Measurements from ENCODE around the gene SIGLEC8. TPM values are rescaled to one million over a fixed set of nuclear protein-coding genes. Genes with fewer than 3 reads are reported as not detected.

Gene SIGLEC8
- total and polyA plus RNA-seq, 9 of the 15 experiments (the other 6 are each of a cell fraction or from before 2014, with no cell fraction given): 0.04 to 0.65 (median 0.39) TPM

- ChIA-PET CTCF (ENCODE audit: low intra/inter-chr PET ratio) (interaction anchor here (0.8 kb wide), 1 partner anchor 226 kb away, joined by 3 read pairs; no protein-coding TSS in a partner anchor), POLR2A (no interaction called here)
- no peaks in the 10 kb centered on the region for H3K36me3 ChIP-seq (ENCODE audit: control insufficient read depth, insufficient read depth, low read length)
- WGBS (ENCODE audit: insufficient coverage, low coverage, missing lambda C conversion rate): 13% methylated on average over 3 of the region's 3 CpGs
- no peak overlapping the region for H3K4me3 ChIP-seq
- peaks cover 4 to 5% of the 10 kb centered on the region in 2 experiments; a peak in 3 of 5 replicates for H3K4me1 ChIP-seq (replicated peaks in 1 of 2; ENCODE audit: control insufficient read depth in 2 of 2, insufficient read depth in 2 of 2, low read length in 2 of 2)
- ATAC-seq (no peak), FAIRE-seq (no peak), DNase-seq (ENCODE audit: extremely low read depth in 1 of 4, low spot score in 3 of 4) (no peak)
- no TSS peak for BruUV-seq (replicated peaks)
- no peak overlapping the region for H2AFZ ChIP-seq (ENCODE audit: low read depth, low read length)
- H3K9me3 ChIP-seq (replicated peaks; ENCODE audit: control insufficient read depth, insufficient read depth, low read depth, low read length): no peaks in the 10 kb centered on the region; the same call in 1 of the 2 replicates
- in situ Hi-C loops (cut with MboI): no loop called here
- H3K27me3 ChIP-seq (ENCODE audit: control insufficient read depth in 2 of 2, insufficient read depth in 2 of 2, low read length in 2 of 2): no peaks in the 10 kb centered on the region
- H4K20me1 ChIP-seq (replicated peaks; ENCODE audit: control insufficient read depth, insufficient read depth, low read length): no peaks in the 10 kb centered on the region
- no peak overlapping the region for H3K27ac ChIP-seq (ENCODE audit: extremely low read depth, low read depth, low read length)
- H3K79me2 ChIP-seq (ENCODE audit: control insufficient read depth, insufficient read depth, low read length): no peaks in the 10 kb centered on the region
- TF ChIP-seq CEBPG (CRISPR knock-in tag; IDR thresholded peaks at IDR 0.05) (no peak), CEBPG (tag; conservative IDR thresholded peaks at IDR 0.05 in 1 of 2, IDR thresholded peaks at IDR 0.05 in 1 of 2) (peak; percentile 23 to 53; a peak in 3 of 4 replicates), ZNF121 (CRISPR knock-in tag; conservative IDR thresholded peaks at IDR 0.05) (no peak), CEBPB (tag; IDR thresholded peaks at IDR 0.05) (peak; percentile 85), HIVEP1 (CRISPR knock-in tag; IDR thresholded peaks at IDR 0.05) (no peak), ARID2 (IDR thresholded peaks at IDR 0.05) (no peak)
- intact Hi-C loops (cut with micrococcal nuclease): no loop called here
- no peak overlapping the region for H3K4me2 ChIP-seq (ENCODE audit: insufficient read depth, low read length)
- no peak overlapping the region for H3K9ac ChIP-seq (ENCODE audit: insufficient read depth in 1 of 2, low read depth in 2 of 2, low read length in 2 of 2)
- no peaks in the 10 kb centered on the region for H3K9me1 ChIP-seq (ENCODE audit: control insufficient read depth, insufficient read depth, low read length)
Observed at GRCh38 chr19:51431124-51431523, 27.1 kb downstream of the SIGLEC8 start.

GRCh38 chr19:51430221-51430620 is 28.0 kb downstream of the SIGLEC8 start:
- Histone ChIP-seq H3K4me2 (ENCODE audit: insufficient read depth, low read length) (no peak overlapping the region), H3K27me3 (ENCODE audit: control insufficient read depth in 2 of 2, insufficient read depth in 2 of 2, low read length in 2 of 2) (no peaks in the 10 kb centered on the region), H3K4me3 (no peak overlapping the region), H3K27ac (ENCODE audit: extremely low read depth, low read depth, low read length) (no peak overlapping the region), H2AFZ (ENCODE audit: low read depth, low read length) (no peak overlapping the region), H3K79me2 (ENCODE audit: control insufficient read depth, insufficient read depth, low read length) (no peaks in the 10 kb centered on the region), H3K9ac (ENCODE audit: insufficient read depth in 1 of 2, low read depth in 2 of 2, low read length in 2 of 2) (no peak overlapping the region), H3K4me1 (replicated peaks in 1 of 2; ENCODE audit: control insufficient read depth in 2 of 2, insufficient read depth in 2 of 2, low read length in 2 of 2) (peaks cover 4 to 5% of the 10 kb centered on the region in 2 experiments; a peak in 3 of 5 replicates), H4K20me1 (replicated peaks; ENCODE audit: control insufficient read depth, insufficient read depth, low read length) (no peaks in the 10 kb centered on the region), H3K36me3 (ENCODE audit: control insufficient read depth, insufficient read depth, low read length) (no peaks in the 10 kb centered on the region), H3K9me1 (ENCODE audit: control insufficient read depth, insufficient read depth, low read length) (no peaks in the 10 kb centered on the region), H3K9me3 (replicated peaks; ENCODE audit: control insufficient read depth, insufficient read depth, low read depth, low read length) (no peaks in the 10 kb centered on the region; the same call in 1 of the 2 replicates)
- WGBS (ENCODE audit: insufficient coverage, low coverage, missing lambda C conversion rate): 6% methylated on average over 3 of the region's 3 CpGs
- FAIRE-seq (no peak), ATAC-seq (no peak), DNase-seq (ENCODE audit: extremely low read depth in 1 of 4, low spot score in 3 of 4) (no peak)
- TF ChIP-seq THAP7 (CRISPR knock-in tag; IDR thresholded peaks at IDR 0.05): no peak
- in situ Hi-C loops (cut with MboI) (no loop called here), intact Hi-C loops (cut with micrococcal nuclease) (no loop called here)
- POLR2A ChIA-PET: no interaction called here
- CTCF ChIA-PET (ENCODE audit: low intra/inter-chr PET ratio): no interaction called here
- BruUV-seq (replicated peaks): no TSS peak

All from K562 (cell line).